SK-N-SH (cell line): ENCODE measurements around the gene SLC26A1. TPM values are rescaled to one million over a fixed set of nuclear protein-coding genes. Genes with fewer than 3 reads are reported as not detected.

Experiments used
- CTCF ChIA-PET: fragments of 300-600, 350-600 bp; formaldehyde crosslinking; extraction: SDS; loops from one replicate; lab custom pipeline; 2021; lab: Yijun Ruan, JAX
- POLR2A ChIA-PET: fragments of 350-600 bp; sonication (Branson Sonifier 250); formaldehyde crosslinking; extraction: SDS; loops from one replicate; lab custom pipeline; 2020; ENCODE audit warnings: antibody characterized with exemption, inconsistent platforms; lab: Yijun Ruan, JAX
- DNase-seq: peaks from one replicate; pipeline ENCODE4 v3.0.0; 2012
- H2AFZ ChIP-seq: fragments of 200-600 bp; sonication (generic); 2 replicates; pipeline ENCODE4 v1.8.1; 2016; ENCODE audit warnings: antibody characterized with exemption, mild to moderate bottlenecking, low read depth
- H3F3A ChIP-seq: fragments of 200-600 bp; sonication (generic); replicated peaks from 2 replicates; pipeline ENCODE3; 2016; ENCODE audit warnings: antibody characterized with exemption, mild to moderate bottlenecking; ENCODE audit not compliant: insufficient read depth
- H3K27ac ChIP-seq, 2 experiments: fragments of 200-500 bp in 1 of 2; fragments of 200-600 bp in 1 of 2; sonication (Bioruptor generic) in 1 of 2; sonication (generic), shearing (Covaris generic) in 1 of 2; 2 replicates each; pipeline versions ENCODE4 v1.5.1 to v1.6.1; 2014 to 2016; ENCODE audit warnings: low read depth in 2 of 2, inconsistent platforms in 1 of 2, low read length in 1 of 2, mild to moderate bottlenecking in 1 of 2, mixed read lengths in 1 of 2
- H3K27me3 ChIP-seq: fragments of 200-600 bp; sonication (generic), shearing (Covaris generic); 2 replicates; pipeline ENCODE4 v1.6.1; 2016; ENCODE audit warnings: mixed run types; ENCODE audit not compliant: insufficient read depth
- H3K36me3 ChIP-seq, 2 experiments: fragments of 200-500 bp in 1 of 2; fragments of 200-600 bp in 1 of 2; sonication (Bioruptor generic) in 1 of 2; sonication (generic) in 1 of 2; replicated peaks in 1 of 2; 2 replicates each; pipeline versions ENCODE3 to v1.5.1; 2014 to 2016; ENCODE audit warnings: low read length in 1 of 2, mild to moderate bottlenecking in 1 of 2; ENCODE audit not compliant: insufficient read depth in 2 of 2, control insufficient read depth in 1 of 2
- H3K4me1 ChIP-seq, 2 experiments: fragments of 200-500 bp in 1 of 2; fragments of 200-600 bp in 1 of 2; sonication (Bioruptor generic) in 1 of 2; sonication (generic), shearing (Covaris generic) in 1 of 2; 2 replicates each; pipeline versions ENCODE4 v1.5.1 to v1.6.1; 2014 to 2016; ENCODE audit warnings: low read depth in 1 of 2, low read length in 1 of 2, mixed run types in 1 of 2; ENCODE audit not compliant: insufficient read depth in 2 of 2, control insufficient read depth in 1 of 2
- H3K4me2 ChIP-seq: fragments of 200-600 bp; sonication (generic), shearing (Covaris generic); 2 replicates; pipeline ENCODE4 v1.6.1; 2017; ENCODE audit warnings: mixed run types
- H3K4me3 ChIP-seq, 2 experiments: fragments of 200-500 bp in 1 of 2; fragments of 200-600 bp in 1 of 2; sonication (Bioruptor generic) in 1 of 2; sonication (generic), shearing (Covaris generic) in 1 of 2; 2 replicates each; pipeline versions ENCODE4 v1.5.1 to v1.8.1; 2014 to 2016; ENCODE audit warnings: low read depth in 2 of 2, inconsistent platforms in 1 of 2, low read length in 1 of 2, mild to moderate bottlenecking in 1 of 2, mixed read lengths in 1 of 2, moderate library complexity in 1 of 2
- H3K79me2 ChIP-seq: fragments of 200-600 bp; sonication (generic); 2 replicates; pipeline ENCODE4 v1.8.1; 2017; ENCODE audit warnings: mild to moderate bottlenecking; ENCODE audit not compliant: insufficient read depth
- H3K9ac ChIP-seq: fragments of 200-600 bp; sonication (generic); 2 replicates; pipeline ENCODE4 v1.6.1; 2017; ENCODE audit warnings: mixed run types
- H3K9me2 ChIP-seq: fragments of 200-600 bp; sonication (generic); 2 replicates; pipeline ENCODE4 v1.6.1; 2017; ENCODE audit warnings: mixed run types
- H3K9me3 ChIP-seq: fragments of 200-600 bp; sonication (generic); 2 replicates; pipeline ENCODE4 v1.6.1; 2017; ENCODE audit warnings: mixed run types, mild to moderate bottlenecking, moderate library complexity
- H4K20me1 ChIP-seq: fragments of 200-600 bp; sonication (generic); 2 replicates; pipeline ENCODE4 v1.6.1; 2017; ENCODE audit warnings: mild to moderate bottlenecking, mixed run types; ENCODE audit not compliant: insufficient read depth
- FOXJ3 ChIP-seq: sonication (generic); formaldehyde crosslinking; IDR thresholded peaks from 2 replicates; pipeline ENCODE4 v1.5.1; 2020; ENCODE audit warnings: mild to moderate bottlenecking, missing genetic modification reagents
- FOXM1 ChIP-seq: IDR thresholded peaks from 2 replicates; pipeline ENCODE4 v1.4.0; 2012; ENCODE audit warnings: low read depth, mild to moderate bottlenecking
- IRF3 ChIP-seq: fragments of 150-350 bp; IDR thresholded peaks from 2 replicates; pipeline ENCODE4 v1.6.1; 2016; ENCODE audit warnings: mild to moderate bottlenecking, low read depth, low read length
- JUND ChIP-seq: IDR thresholded peaks from 2 replicates; pipeline ENCODE4 v1.4.0; 2012
- PBX3 ChIP-seq: IDR thresholded peaks from 2 replicates; pipeline ENCODE4; 2012
- POLR2AphosphoS5 ChIP-seq: IDR thresholded peaks from 2 replicates; pipeline ENCODE4 v1.6.1; 2012; ENCODE audit warnings: low read depth, low read length
- RCOR1 ChIP-seq: fragments of 150-350 bp; IDR thresholded peaks from 2 replicates; pipeline ENCODE4 v1.6.1; 2017; ENCODE audit warnings: antibody characterized with exemption, low read length
- RFX5 ChIP-seq: IDR thresholded peaks from 2 replicates; pipeline ENCODE4 v1.6.1; 2012; ENCODE audit warnings: mild to moderate bottlenecking, improper control_type of control experiment, low read length
- SIN3A ChIP-seq: IDR thresholded peaks from 2 replicates; pipeline ENCODE4 v1.6.1; 2012; ENCODE audit warnings: low read depth, mild to moderate bottlenecking, low read length, moderate library complexity, borderline replicate concordance
- TCF12 ChIP-seq: IDR thresholded peaks from 2 replicates; pipeline ENCODE4 v1.4.0; 2012
- TEAD4 ChIP-seq: IDR thresholded peaks from 2 replicates; pipeline ENCODE4 v1.4.0; 2012; ENCODE audit warnings: mild to moderate bottlenecking, borderline replicate concordance; ENCODE audit not compliant: insufficient read depth
- WGBS: methylation state at CpG from one replicate; pipeline ENCODE4 v1.1.6; 2017; ENCODE audit warnings: low lambda C conversion rate; 5-methylcytosine and 5-hydroxymethylcytosine counted together
- polyA plus RNA-seq, 3 experiments: library from polyadenylated mRNA; depleted of rRNA; stranded (reverse); fragments of >200 nt; gene quantifications; 2 replicates each; pipeline ENCODE4 v1.2.3, GENCODE V29; 2012

The SLC26A1 gene
- polyA plus RNA-seq, 1 of the 3 experiments (the other 2 are of a cell fraction) = 0.05 TPM

- H3K79me2 ChIP-seq = no peaks in the 10 kb centered on the region
- CTCF ChIA-PET = no interaction called here
- H3K9me2 ChIP-seq = no peaks in the 10 kb centered on the region
- WGBS = 38% methylated on average over 3 of the region's 12 CpGs
- H3K4me1 ChIP-seq = no peaks in the 10 kb centered on the region; a peak in 1 of 4 replicates
- no peak overlapping the region for H3K9ac ChIP-seq
- H3F3A ChIP-seq = peaks cover 8% of the 10 kb centered on the region
- DNase-seq = no peak
- TF ChIP-seq RCOR1 (no peak), SIN3A (no peak), JUND (no peak), TCF12 (no peak)
- H3K36me3 ChIP-seq = peaks cover 0 to 4% of the 10 kb centered on the region in 2 experiments
- H3K9me3 ChIP-seq = no peaks in the 10 kb centered on the region
- no peaks in the 10 kb centered on the region for H4K20me1 ChIP-seq
- H3K4me2 ChIP-seq = no peak overlapping the region
- peaks cover 8% of the 10 kb centered on the region; the same call in 1 of the 2 replicates for H3K27me3 ChIP-seq
- no peak overlapping the region for H2AFZ ChIP-seq
- H3K27ac ChIP-seq = no peak overlapping the region
- POLR2A ChIA-PET = no interaction called here
- no peak overlapping the region for H3K4me3 ChIP-seq
These were observed 36.8 kb upstream of the SLC26A1 start for GRCh38 chr4:1030031-1030430.

GRCh38 chr4:1029529-1029928, 36.3 kb upstream of the SLC26A1 start:
- Histone ChIP-seq H3K4me1 (no peaks in the 10 kb centered on the region; a peak in 1 of 4 replicates), H3K36me3 (peaks cover 0 to 4% of the 10 kb centered on the region in 2 experiments), H3K9me3 (no peaks in the 10 kb centered on the region), H3K4me3 (no peak overlapping the region), H3K79me2 (no peaks in the 10 kb centered on the region), H3K27me3 (peaks cover 8% of the 10 kb centered on the region; the same call in 1 of the 2 replicates), H3K9me2 (no peaks in the 10 kb centered on the region), H2AFZ (no peak overlapping the region), H3F3A (peaks cover 8% of the 10 kb centered on the region), H4K20me1 (no peaks in the 10 kb centered on the region), H3K9ac (no peak overlapping the region), H3K27ac (no peak overlapping the region), H3K4me2 (no peak overlapping the region)
- 40% methylated on average over 1 of the region's 17 CpGs for WGBS
- ChIA-PET POLR2A (no interaction called here), CTCF (no interaction called here)
- TF ChIP-seq POLR2AphosphoS5 (no peak), FOXM1 (no peak), RFX5 (no peak), PBX3 (no peak), TEAD4 (no peak), FOXJ3 (CRISPR knock-in tag) (no peak), IRF3 (no peak)
- DNase-seq = no peak
